ENCODE measurements around the gene GIGYF1.
A peak's percentile ranks its signal among the peaks of the same experiment; 100 is the strongest.
"Not testable (repeated sequence)": the region's sequence is repeated elsewhere in the genome, so short reads cannot be mapped to it uniquely, and the experiment has no call there.

GIGYF1 gene

DNA sequence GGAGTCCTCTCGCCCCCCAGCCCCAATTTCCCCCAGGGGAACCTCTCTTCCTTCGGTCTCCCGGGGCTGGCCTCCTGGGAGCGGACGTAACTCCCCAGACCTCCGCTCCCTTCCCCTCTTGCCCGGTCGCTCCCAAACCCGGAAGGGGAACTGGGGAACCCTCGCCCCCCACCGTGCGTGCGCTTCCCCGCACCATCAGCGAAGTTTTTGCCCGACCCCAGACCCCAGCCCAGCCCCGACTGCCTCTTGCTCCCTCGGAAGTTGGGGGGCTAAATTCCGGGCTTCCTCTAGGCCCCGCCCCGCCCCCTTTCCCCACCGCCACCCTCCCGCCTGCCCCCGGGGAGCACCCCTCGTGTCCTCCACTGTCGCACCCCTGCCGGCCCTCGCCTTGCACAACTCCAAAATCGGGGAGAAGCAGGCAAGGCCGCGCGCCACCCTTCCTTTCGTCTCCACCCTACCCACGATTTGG is 20.1 kb downstream of the GIGYF1 start:
- peak overlapping the region; percentile 95 for H3K4me3 ChIP-seq (ENCODE audit: low read depth, low read length)
- TF ChIP-seq, protein P1, sequence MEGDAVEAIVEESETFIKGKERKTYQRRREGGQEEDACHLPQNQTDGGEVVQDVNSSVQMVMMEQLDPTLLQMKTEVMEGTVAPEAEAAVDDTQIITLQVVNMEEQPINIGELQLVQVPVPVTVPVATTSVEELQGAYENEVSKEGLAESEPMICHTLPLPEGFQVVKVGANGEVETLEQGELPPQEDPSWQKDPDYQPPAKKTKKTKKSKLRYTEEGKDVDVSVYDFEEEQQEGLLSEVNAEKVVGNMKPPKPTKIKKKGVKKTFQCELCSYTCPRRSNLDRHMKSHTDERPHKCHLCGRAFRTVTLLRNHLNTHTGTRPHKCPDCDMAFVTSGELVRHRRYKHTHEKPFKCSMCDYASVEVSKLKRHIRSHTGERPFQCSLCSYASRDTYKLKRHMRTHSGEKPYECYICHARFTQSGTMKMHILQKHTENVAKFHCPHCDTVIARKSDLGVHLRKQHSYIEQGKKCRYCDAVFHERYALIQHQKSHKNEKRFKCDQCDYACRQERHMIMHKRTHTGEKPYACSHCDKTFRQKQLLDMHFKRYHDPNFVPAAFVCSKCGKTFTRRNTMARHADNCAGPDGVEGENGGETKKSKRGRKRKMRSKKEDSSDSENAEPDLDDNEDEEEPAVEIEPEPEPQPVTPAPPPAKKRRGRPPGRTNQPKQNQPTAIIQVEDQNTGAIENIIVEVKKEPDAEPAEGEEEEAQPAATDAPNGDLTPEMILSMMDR (IDR thresholded peaks at IDR 0.05; ENCODE audit: low read depth, low read length), result no peak

- TF ChIP-seq, protein P1 (IDR thresholded peaks at IDR 0.05; ENCODE audit: low read depth, low read length), result no peak
- H3K4me3 ChIP-seq (ENCODE audit: low read depth, low read length), result peak within 1 kb of the TSS; percentile 95
Measured at GRCh38 chr7:100673302-100673941, 20.6 kb downstream of the GIGYF1 start, which contains the start of gene GNB2. TSS of gene GNB2 (plus strand) at chr7:100673740. CDS start at chr7:100676266, 2,526 bp downstream.

DNA sequence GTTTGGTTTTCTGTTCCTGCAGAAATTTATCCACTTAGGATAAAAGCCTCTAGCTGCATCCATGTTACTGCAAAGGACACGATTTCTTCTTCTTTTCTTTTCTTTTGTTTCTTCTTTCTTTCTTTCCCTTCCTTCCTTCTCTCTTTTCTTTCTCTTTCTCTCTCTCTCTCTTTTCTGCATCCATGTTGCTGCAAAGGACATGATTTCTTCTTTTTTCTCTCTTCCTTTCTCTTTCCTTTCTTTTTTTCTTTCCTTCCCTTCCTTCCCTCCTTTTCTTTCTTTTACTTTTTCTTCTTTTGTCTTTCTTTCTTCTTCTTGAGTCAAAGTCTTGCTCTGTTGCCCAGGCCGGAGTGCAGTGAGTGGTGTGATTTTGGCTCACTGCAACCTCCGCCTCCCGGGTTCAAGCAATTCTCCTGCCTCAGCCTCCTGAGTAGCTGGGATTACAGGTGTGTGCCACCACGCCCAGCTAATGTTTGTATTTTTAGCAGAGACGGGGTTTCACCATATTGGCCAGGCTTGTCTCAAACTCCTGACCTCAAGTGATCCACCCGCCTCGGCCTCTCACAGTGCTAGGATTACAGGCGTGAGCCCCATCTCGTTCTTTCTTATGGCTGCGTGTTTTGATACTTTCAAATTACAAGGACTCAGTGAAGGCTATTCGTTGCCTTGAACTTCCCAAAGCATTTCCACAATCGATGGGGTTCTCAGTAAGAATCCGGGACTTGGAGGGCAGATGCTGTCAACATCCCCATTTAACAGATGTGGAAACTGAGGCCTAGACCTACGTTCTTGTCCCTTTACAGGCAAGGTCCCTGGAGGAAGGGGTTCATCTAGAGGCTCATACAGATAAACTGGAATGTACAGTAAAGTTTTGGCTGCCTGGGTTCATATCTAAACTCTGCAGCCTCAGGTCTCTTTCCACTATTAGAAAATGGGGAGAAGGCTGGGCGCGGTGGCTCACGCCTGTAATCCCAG is 22.4 kb downstream of the GIGYF1 start:
- TF ChIP-seq, protein P1 (IDR thresholded peaks at IDR 0.05; ENCODE audit: low read depth, low read length), result no peak
- H3K4me3 ChIP-seq (ENCODE audit: low read depth, low read length), result no peak overlapping the region

GRCh38 chr7:100670074-100670473 is 24.0 kb downstream of the GIGYF1 start:
- TF ChIP-seq, protein P1 (IDR thresholded peaks at IDR 0.05; ENCODE audit: low read depth, low read length), result no peak
- no peak overlapping the region for H3K4me3 ChIP-seq (ENCODE audit: low read depth, low read length)

DNA sequence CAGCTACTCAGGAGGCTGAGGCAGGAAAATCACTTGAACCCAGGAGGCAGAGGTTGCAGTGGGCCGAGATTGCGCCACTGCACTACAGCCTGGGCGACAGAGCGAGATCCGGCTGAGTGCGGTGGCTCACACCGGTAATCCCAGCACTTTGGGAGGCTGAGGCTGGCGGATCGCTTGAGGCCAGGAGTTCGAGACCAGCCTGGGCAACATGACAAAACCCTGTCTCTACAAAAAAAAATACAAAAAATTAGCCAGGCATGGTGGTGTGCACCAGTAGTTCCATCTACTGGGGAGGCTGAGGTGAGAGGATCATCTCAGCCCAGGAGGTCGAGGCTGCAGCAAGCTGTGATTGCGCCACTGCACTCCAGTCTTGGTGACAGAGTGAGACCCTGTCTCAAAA is 24.9 kb downstream of the GIGYF1 start:
- H3K4me3 ChIP-seq (ENCODE audit: low read depth, low read length), result not testable (repeated sequence)

DNA sequence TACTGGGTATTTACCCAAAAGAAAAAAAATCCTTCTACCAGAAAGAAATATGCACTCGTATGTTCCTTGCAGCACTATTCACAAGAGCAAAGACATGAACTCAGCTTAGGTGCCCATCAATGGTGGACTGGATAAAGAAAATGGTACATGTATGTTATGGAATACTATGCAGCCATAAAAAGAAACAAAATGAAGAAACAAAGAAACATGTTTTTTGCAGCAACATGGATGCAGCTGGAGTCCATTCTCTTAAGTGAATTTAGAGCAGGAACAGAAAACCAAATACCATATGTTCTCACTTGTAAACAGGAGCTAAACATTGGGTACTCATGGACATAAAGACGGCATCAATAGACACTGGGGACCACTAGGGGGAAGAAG is 26.0 kb downstream of the GIGYF1 start:
- TF ChIP-seq, protein P1 (IDR thresholded peaks at IDR 0.05; ENCODE audit: low read depth, low read length), result no peak
- no peak overlapping the region for H3K4me3 ChIP-seq (ENCODE audit: low read depth, low read length)

- TF ChIP-seq, protein P1 (IDR thresholded peaks at IDR 0.05; ENCODE audit: low read depth, low read length), result no peak
- H3K4me3 ChIP-seq (ENCODE audit: low read depth, low read length), result no peak overlapping the region
Measured at GRCh38 chr7:100667331-100668068, 26.6 kb downstream of the GIGYF1 start.

All from WI38 (cell line).